Measurements from ENCODE around the gene STEEP1.

DNA sequence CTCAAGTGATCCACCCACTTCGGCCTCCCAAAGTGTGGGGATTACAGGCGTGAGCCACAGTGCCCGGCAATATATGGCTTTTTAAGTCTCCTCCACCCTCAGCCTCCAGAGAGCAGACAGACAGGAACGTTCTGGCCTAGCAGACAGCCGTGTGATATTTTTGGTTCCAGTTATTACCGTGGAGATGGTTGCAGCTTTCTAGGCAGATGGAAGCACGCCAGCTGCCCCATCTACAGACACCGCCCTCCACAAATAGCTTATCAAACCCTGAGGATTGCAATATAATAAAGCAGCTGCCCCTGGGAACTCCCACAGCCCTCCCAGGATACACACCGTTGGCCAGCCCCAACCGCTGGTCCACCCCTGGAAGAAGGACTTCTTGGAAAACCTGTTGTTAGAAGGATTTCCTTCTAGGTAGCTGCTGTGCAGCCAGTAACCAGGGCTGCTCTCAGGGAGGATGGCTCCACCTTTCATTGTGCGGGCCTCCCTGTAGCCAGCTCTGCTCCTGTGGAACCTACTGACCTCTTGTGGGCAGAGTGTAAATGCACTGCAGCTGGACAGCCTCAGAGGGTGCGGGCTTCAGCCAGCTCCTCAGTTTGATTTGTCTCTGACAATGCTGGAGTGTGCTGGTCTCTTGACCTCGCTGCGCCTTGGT is 52.9 kb downstream of the STEEP1 start:
- TF ChIP-seq, protein P1, sequence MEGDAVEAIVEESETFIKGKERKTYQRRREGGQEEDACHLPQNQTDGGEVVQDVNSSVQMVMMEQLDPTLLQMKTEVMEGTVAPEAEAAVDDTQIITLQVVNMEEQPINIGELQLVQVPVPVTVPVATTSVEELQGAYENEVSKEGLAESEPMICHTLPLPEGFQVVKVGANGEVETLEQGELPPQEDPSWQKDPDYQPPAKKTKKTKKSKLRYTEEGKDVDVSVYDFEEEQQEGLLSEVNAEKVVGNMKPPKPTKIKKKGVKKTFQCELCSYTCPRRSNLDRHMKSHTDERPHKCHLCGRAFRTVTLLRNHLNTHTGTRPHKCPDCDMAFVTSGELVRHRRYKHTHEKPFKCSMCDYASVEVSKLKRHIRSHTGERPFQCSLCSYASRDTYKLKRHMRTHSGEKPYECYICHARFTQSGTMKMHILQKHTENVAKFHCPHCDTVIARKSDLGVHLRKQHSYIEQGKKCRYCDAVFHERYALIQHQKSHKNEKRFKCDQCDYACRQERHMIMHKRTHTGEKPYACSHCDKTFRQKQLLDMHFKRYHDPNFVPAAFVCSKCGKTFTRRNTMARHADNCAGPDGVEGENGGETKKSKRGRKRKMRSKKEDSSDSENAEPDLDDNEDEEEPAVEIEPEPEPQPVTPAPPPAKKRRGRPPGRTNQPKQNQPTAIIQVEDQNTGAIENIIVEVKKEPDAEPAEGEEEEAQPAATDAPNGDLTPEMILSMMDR (IDR thresholded peaks at IDR 0.05): no peak
- TF ChIP-seq POLR2A (IDR thresholded peaks at IDR 0.05) (no peak), EP300 (IDR thresholded peaks at IDR 0.05) (no peak)
